DND-41 (cell line): Measurements from ENCODE around the gene HEXIM1.

Source experiments
- EZH2 ChIP-seq: IDR thresholded peaks from 3 replicates; pipeline ENCODE4 v1.6.1; 2012; ENCODE audit warnings: borderline replicate concordance, low read depth, mild to moderate bottlenecking, moderate library complexity, low read length, inconsistent platforms; ENCODE audit not compliant: severe bottlenecking
- TF ChIP-seq, protein P1 (sequence below): IDR thresholded peaks from 2 replicates; pipeline ENCODE4 v1.5.1; 2012; ENCODE audit warnings: borderline replicate concordance, low read length, moderate library complexity, mild to moderate bottlenecking; ENCODE audit not compliant: poor library complexity, severe bottlenecking; ENCODE audit errors: extremely low read depth

DNA sequence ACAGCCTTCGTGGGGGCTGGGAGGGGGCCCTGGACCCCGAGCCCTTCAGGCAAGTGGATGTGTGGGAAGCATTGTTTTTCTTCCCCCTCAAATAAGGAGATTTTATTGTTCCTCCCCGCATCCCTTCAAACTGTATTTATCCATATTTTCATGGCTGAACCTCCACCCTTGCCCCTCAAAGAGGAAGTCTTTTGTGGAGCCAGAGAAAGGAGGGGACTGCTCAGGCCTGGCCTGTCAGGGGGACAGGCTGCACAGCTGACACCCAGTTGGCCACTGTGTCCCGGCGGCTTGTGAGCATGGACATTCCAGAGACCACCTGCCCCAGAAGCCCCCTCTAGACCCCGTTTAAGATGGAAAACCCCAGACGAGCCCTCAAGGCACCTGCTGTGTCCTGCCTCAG lies 29.3 kb downstream of the HEXIM1 start:
- TF ChIP-seq EZH2, result no peak
- TF ChIP-seq, protein P1, sequence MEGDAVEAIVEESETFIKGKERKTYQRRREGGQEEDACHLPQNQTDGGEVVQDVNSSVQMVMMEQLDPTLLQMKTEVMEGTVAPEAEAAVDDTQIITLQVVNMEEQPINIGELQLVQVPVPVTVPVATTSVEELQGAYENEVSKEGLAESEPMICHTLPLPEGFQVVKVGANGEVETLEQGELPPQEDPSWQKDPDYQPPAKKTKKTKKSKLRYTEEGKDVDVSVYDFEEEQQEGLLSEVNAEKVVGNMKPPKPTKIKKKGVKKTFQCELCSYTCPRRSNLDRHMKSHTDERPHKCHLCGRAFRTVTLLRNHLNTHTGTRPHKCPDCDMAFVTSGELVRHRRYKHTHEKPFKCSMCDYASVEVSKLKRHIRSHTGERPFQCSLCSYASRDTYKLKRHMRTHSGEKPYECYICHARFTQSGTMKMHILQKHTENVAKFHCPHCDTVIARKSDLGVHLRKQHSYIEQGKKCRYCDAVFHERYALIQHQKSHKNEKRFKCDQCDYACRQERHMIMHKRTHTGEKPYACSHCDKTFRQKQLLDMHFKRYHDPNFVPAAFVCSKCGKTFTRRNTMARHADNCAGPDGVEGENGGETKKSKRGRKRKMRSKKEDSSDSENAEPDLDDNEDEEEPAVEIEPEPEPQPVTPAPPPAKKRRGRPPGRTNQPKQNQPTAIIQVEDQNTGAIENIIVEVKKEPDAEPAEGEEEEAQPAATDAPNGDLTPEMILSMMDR, result no peak
